Heart right ventricle (tissue), 16 donors: ENCODE results near the gene TUBGCP6. TPM values are rescaled to one million over a fixed set of nuclear protein-coding genes. Genes with fewer than 3 reads are reported as not detected.

ENCODE experiments used
- ATAC-seq, 8 donors: fragments of 200-7000 bp; cut with Tn5 transposase; one replicate each; pipeline ENCODE4 v1.9.1; 2020; ENCODE audit warnings: mild to moderate bottlenecking in 8 of 8, moderate library complexity in 8 of 8, moderate number of reproducible peaks in 1 of 8
- DNase-seq, 2 donors: peaks; one replicate each; pipeline ENCODE4 v3.0.0-alpha.2; 2020
- H3K27ac ChIP-seq, 10 donors: fragments of 200-600 bp; sonication (generic) in 2 of 10; one replicate each; pipeline versions ENCODE4 v1.5.0 to v1.8.0; 2020 to 2022; ENCODE audit warnings: mild to moderate bottlenecking in 3 of 10
- H3K27me3 ChIP-seq, 7 donors: fragments of 200-600 bp; one replicate each; pipeline ENCODE4 v1.8.0; 2021 to 2022; ENCODE audit warnings: mild to moderate bottlenecking in 2 of 7
- H3K36me3 ChIP-seq, 9 donors: fragments of 200-600 bp; sonication (generic) in 1 of 9; one replicate each; pipeline versions ENCODE4 v1.5.0 to v1.8.0; 2020 to 2022; ENCODE audit warnings: mild to moderate bottlenecking in 2 of 9
- H3K4me1 ChIP-seq, 9 donors: fragments of 200-600 bp; sonication (generic) in 1 of 9; one replicate each; pipeline versions ENCODE4 v1.5.0 to v1.8.0; 2020 to 2022; ENCODE audit warnings: mild to moderate bottlenecking in 4 of 9
- H3K4me3 ChIP-seq, 10 donors: fragments of 200-600 bp; sonication (generic) in 2 of 10; one replicate each; pipeline versions ENCODE4 v1.5.0 to v1.8.0; 2020 to 2022; ENCODE audit warnings: mild to moderate bottlenecking in 7 of 10, moderate library complexity in 2 of 10
- H3K9me3 ChIP-seq, 11 donors: fragments of 200-600 bp in 10 of 11; sonication (generic) in 2 of 11; one replicate each; pipeline versions ENCODE4 v1.5.0 to v1.8.0; 2013 to 2022; ENCODE audit warnings: mild to moderate bottlenecking in 2 of 11, control low read depth in 1 of 11, moderate library complexity in 1 of 11
- WGBS, 2 donors: extraction: QIAGEN DNeasy Blood & Tissue Kit; methylation state at CpG; one replicate each; pipeline ENCODE4 v1.1.7; 2013; ENCODE audit warnings: inconsistent platforms in 1 of 2; 5-methylcytosine and 5-hydroxymethylcytosine counted together
- intact Hi-C, 10 donors: fragments of 100-400 bp; cut with DNase I; formaldehyde crosslinking; loops; one replicate each; pipeline versions ENCODE4 v1.11.1 to v1.14.2; 2022
- polyA plus RNA-seq, 2 donors: library from polyadenylated mRNA; stranded (reverse); fragments of 200-250 nt; gene quantifications; one replicate each; pipeline ENCODE4 v1.2.3, GENCODE V29; 2013
- total RNA-seq, 10 donors: library from RNA; stranded (reverse); fragmentation: NEBNext Ultra II Directional in 3 of 10; extraction: Animal tissue kit (Norgen Biotek cat#: 25700) in 3 of 10; gene quantifications; one replicate each; pipeline versions ENCODE4 v1.2.1 to v1.2.4, GENCODE V29; 2021 to 2023
- TF ChIP-seq, protein P1 (sequence below), 9 donors: fragments of 200-600 bp; sonication (generic) in 2 of 9; IDR thresholded peaks; one replicate each; pipeline versions ENCODE4 v1.5.0 to v1.8.0; 2021 to 2022; ENCODE audit warnings: antibody characterized with exemption in 9 of 9, mild to moderate bottlenecking in 5 of 9, moderate library complexity in 1 of 9
- donor health status: Arrhythmogenic right ventricular cardiomyopathy.
- donor health status: ischemic (EF 13 %, LVEDD 7.1; RV severe dilation, severe dysfunction).
- donor health status: healthy with polysubstance abuse.
- donor health status: DM: no; HTN: yes; CAD: no.
- donor health status: DM: no; HTN: no; CAD: no.
- donor health status: ischemic (EF 25% LVEDD 6.9; RV normal size, moderate dysfunction).
- donor health status: ischemic (EF 25% LVEDD 5.7; RV mildly dilated, moderate dysfunction).
- donor health status: healthy.
- donor health status: DM: yes; HTN: yes; CAD: no.
- donor health status: Ischemic cardiomyopathy.
- donor health status: ischemic (EF 35%, LVEDD 5.7; RV mildly dilated, moderate dysfunction).
- donor health status: nonischemic (EF 11% LVEDD 7.7; RV severe dilation, severe dysfunction).
- donor health status: DM: yes; HTN: yes; CAD: no.
- donor health status: PGD.
- donor health status: ischemic (EF 29% LVEDD 5.4; RV normal size, mild dysfunction).
- donor health status: nonischemic (EF 23%, LVEDD 6.1; RV moderate dilation, normal function).

Gene TUBGCP6
- total and polyA plus RNA-seq, 12 donors: 14.2 to 40.7 (median 18.5) TPM

DNA sequence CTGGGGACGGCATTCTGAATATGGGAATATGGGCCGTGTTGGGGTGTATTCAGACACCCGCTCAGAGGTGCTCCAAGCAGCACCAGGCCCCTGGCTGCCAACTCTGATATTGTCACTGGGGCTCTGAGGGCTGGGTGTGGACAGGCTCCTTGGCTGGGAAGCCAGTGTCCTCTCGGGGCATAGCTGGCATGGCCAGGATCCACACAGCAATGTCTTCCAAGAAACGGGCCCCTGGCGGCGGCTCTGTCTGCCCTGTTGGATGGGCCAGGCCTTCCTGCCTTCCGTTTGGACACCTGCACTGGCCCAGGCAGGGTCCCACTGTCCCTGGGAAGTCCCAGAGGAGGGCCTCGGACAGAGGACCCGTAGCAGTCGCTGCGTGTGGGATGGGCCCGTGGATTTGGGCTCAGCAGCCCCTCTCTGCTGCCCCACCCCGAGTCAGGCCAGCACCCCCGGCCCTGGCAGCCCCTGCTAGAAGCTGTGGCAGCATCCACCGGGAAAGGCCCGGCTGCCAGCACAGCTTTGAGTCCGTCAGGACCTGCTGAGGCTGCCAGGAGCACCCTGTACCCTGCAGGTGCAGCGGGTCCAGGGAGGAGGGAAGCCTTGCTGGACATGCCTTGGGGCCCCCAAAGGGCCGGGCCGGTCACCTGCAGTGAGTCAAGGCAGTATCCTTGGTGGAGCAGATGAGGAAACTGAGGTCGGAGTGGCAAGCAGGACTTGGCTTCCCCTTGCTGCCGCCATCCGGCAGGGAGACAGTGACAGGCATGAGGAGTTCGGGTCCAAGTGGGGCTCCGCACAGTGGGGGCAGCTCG is 70.2 kb downstream of the TUBGCP6 start:
- intact Hi-C loops: no loop called here
- Histone ChIP-seq H3K27ac (no peak overlapping the region), H3K4me1 (peaks cover 0 to 11% (median 6%) of the 10 kb centered on the region in 9 donors), H3K27me3 (peaks cover 5 to 80% (median 68%) of the 10 kb centered on the region in 7 donors), H3K36me3 (no peaks in the 10 kb centered on the region), H3K9me3 (no peaks in the 10 kb centered on the region), H3K4me3 (no peak overlapping the region)
- ATAC-seq (peak in 3 of 8 donors; percentile 23 to 31 (median 30)), DNase-seq (no peak)
- 83 to 87% methylated on average over 27 of the region's 27 CpGs for WGBS, 2 donors
- TF ChIP-seq, protein P1, sequence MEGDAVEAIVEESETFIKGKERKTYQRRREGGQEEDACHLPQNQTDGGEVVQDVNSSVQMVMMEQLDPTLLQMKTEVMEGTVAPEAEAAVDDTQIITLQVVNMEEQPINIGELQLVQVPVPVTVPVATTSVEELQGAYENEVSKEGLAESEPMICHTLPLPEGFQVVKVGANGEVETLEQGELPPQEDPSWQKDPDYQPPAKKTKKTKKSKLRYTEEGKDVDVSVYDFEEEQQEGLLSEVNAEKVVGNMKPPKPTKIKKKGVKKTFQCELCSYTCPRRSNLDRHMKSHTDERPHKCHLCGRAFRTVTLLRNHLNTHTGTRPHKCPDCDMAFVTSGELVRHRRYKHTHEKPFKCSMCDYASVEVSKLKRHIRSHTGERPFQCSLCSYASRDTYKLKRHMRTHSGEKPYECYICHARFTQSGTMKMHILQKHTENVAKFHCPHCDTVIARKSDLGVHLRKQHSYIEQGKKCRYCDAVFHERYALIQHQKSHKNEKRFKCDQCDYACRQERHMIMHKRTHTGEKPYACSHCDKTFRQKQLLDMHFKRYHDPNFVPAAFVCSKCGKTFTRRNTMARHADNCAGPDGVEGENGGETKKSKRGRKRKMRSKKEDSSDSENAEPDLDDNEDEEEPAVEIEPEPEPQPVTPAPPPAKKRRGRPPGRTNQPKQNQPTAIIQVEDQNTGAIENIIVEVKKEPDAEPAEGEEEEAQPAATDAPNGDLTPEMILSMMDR (IDR thresholded peaks at IDR 0.05): no peak

- no peak overlapping the region for H3K27ac ChIP-seq
- intact Hi-C loops: no loop called here
- ATAC-seq (no peak), DNase-seq (no peak)
- peaks cover 5 to 80% (median 70%) of the 10 kb centered on the region in 7 donors for H3K27me3 ChIP-seq
- H3K9me3 ChIP-seq: no peaks in the 10 kb centered on the region
- 88 to 95% methylated on average over 6 of the region's 6 CpGs for WGBS, 2 donors
- H3K4me1 ChIP-seq: peaks cover 0 to 15% (median 6%) of the 10 kb centered on the region in 9 donors
- H3K36me3 ChIP-seq: no peaks in the 10 kb centered on the region
- TF ChIP-seq, protein P1 (IDR thresholded peaks at IDR 0.05): no peak
- no peak overlapping the region for H3K4me3 ChIP-seq
These were observed 70.9 kb downstream of the TUBGCP6 start for GRCh38 chr22:50173983-50174355.

- Histone ChIP-seq H3K4me1 (peaks cover 0 to 15% (median 6%) of the 10 kb centered on the region in 9 donors), H3K27me3 (peaks cover 5 to 79% (median 67%) of the 10 kb centered on the region in 7 donors), H3K4me3 (no peak overlapping the region), H3K9me3 (no peaks in the 10 kb centered on the region), H3K27ac (no peak overlapping the region), H3K36me3 (no peaks in the 10 kb centered on the region)
- ATAC-seq (no peak), DNase-seq (no peak)
- TF ChIP-seq, protein P1 (IDR thresholded peaks at IDR 0.05): no peak
- 79 to 84% methylated on average over 26 of the region's 26 CpGs for WGBS, 2 donors
- intact Hi-C loops: no loop called here
These were observed 71.4 kb downstream of the TUBGCP6 start for GRCh38 chr22:50173311-50173982.

- Histone ChIP-seq H3K9me3 (no peaks in the 10 kb centered on the region), H3K36me3 (no peaks in the 10 kb centered on the region), H3K27ac (no peak overlapping the region), H3K4me1 (peaks cover 0 to 13% (median 6%) of the 10 kb centered on the region in 9 donors), H3K27me3 (peaks cover 5 to 64% (median 58%) of the 10 kb centered on the region in 7 donors), H3K4me3 (no peak overlapping the region)
- intact Hi-C loops: no loop called here
- WGBS, 2 donors: 69 to 75% methylated on average over 13 of the region's 13 CpGs
- TF ChIP-seq, protein P1 (IDR thresholded peaks at IDR 0.05): no peak
- DNase-seq: no peak
- no peak for ATAC-seq
These were observed 72.8 kb downstream of the TUBGCP6 start for GRCh38 chr22:50171965-50172421.
